Neural crest cell (in vitro differentiated cells): ENCODE results near the gene KCNF1. TPM values are rescaled to one million over a fixed set of nuclear protein-coding genes. Genes with fewer than 3 reads are reported as not detected.

Experiments used
- DNase-seq: peaks from one replicate; pipeline ENCODE4 v3.0.0; 2021; ENCODE audit warnings: low read depth, mixed read lengths, low spot score
- H3K27ac Mint-ChIP-seq: one replicate; pipeline ENCODE4 v1.8.0; 2021; ENCODE audit warnings: mild to moderate bottlenecking, mixed read lengths; ENCODE audit not compliant: unreplicated experiment
- H3K27me3 Mint-ChIP-seq: 2 replicates; pipeline ENCODE4 v1.8.0; 2021; ENCODE audit warnings: low read depth, mild to moderate bottlenecking, mixed read lengths
- H3K36me3 Mint-ChIP-seq: 2 replicates; pipeline ENCODE4 v1.8.0; 2021; ENCODE audit warnings: low read depth, mild to moderate bottlenecking, mixed read lengths
- H3K4me1 Mint-ChIP-seq: 2 replicates; pipeline ENCODE4 v1.8.0; 2021; ENCODE audit warnings: mixed read lengths
- H3K4me3 Mint-ChIP-seq: one replicate; pipeline ENCODE4 v1.8.0; 2021; ENCODE audit warnings: mild to moderate bottlenecking, mixed read lengths
- H3K9me3 Mint-ChIP-seq: 2 replicates; pipeline ENCODE4 v1.8.0; 2021; ENCODE audit warnings: mixed read lengths
- CTCF ChIP-seq: fragments of 200-600 bp; sonication (generic); conservative IDR thresholded peaks from 2 replicates; pipeline ENCODE4 v1.5.0; 2021; ENCODE audit warnings: antibody characterized with exemption, mild to moderate bottlenecking
- total RNA-seq: library from RNA; stranded (reverse); gene quantifications from 2 replicates; pipeline ENCODE4 v1.2.1, GENCODE V29; 2021

Gene KCNF1
- total RNA-seq, 1 donor from 2014 or later: 1.1 TPM

GRCh38 chr2:10923008-10923375 lies 11.3 kb downstream of the KCNF1 start:
- Mint-ChIP-seq H3K9me3 (no peaks in the 10 kb centered on the region), H3K27ac (no peak overlapping the region), H3K27me3 (peaks cover 12% of the 10 kb centered on the region), H3K4me1 (peaks cover 6% of the 10 kb centered on the region), H3K4me3 (no peak overlapping the region), H3K36me3 (no peaks in the 10 kb centered on the region)
- TF ChIP-seq CTCF: no peak
- DNase-seq: no peak

- H3K4me1 Mint-ChIP-seq: peaks cover 7% of the 10 kb centered on the region
- no peak overlapping the region for H3K27ac Mint-ChIP-seq
- peaks cover 15% of the 10 kb centered on the region for H3K27me3 Mint-ChIP-seq
- no peaks in the 10 kb centered on the region for H3K36me3 Mint-ChIP-seq
- no peaks in the 10 kb centered on the region for H3K9me3 Mint-ChIP-seq
- DNase-seq: no peak
- H3K4me3 Mint-ChIP-seq: no peak overlapping the region
- TF ChIP-seq CTCF: no peak
Observed at GRCh38 chr2:10923965-10924364, 12.2 kb downstream of the KCNF1 start.

- peaks cover 11% of the 10 kb centered on the region for H3K4me1 Mint-ChIP-seq
Observed at GRCh38 chr2:10924441-10924840, 12.7 kb downstream of the KCNF1 start.

GRCh38 chr2:10924859-10925258 lies 13.1 kb downstream of the KCNF1 start:
- Mint-ChIP-seq H3K4me3 (no peak overlapping the region), H3K27ac (peak overlapping the region; percentile 50), H3K27me3 (peaks cover 15% of the 10 kb centered on the region), H3K4me1 (peaks cover 15% of the 10 kb centered on the region), H3K9me3 (no peaks in the 10 kb centered on the region), H3K36me3 (no peaks in the 10 kb centered on the region)
- no peak for TF ChIP-seq CTCF
- DNase-seq: no peak

More at GRCh38 chr2:10924441-10924840, 12.7 kb downstream of the KCNF1 start:
- no peak for DNase-seq
- H3K9me3 Mint-ChIP-seq: no peaks in the 10 kb centered on the region
- H3K36me3 Mint-ChIP-seq: no peaks in the 10 kb centered on the region
- H3K27ac Mint-ChIP-seq: no peak overlapping the region
- no peak for TF ChIP-seq CTCF
- H3K4me3 Mint-ChIP-seq: no peak overlapping the region
- H3K27me3 Mint-ChIP-seq: peaks cover 15% of the 10 kb centered on the region

- Mint-ChIP-seq H3K9me3 (no peaks in the 10 kb centered on the region), H3K36me3 (no peaks in the 10 kb centered on the region), H3K27me3 (peaks cover 15% of the 10 kb centered on the region), H3K27ac (no peak overlapping the region), H3K4me1 (peaks cover 25% of the 10 kb centered on the region), H3K4me3 (no peak overlapping the region)
- DNase-seq: no peak
- TF ChIP-seq CTCF: no peak
Observed at GRCh38 chr2:10926191-10926820, 14.6 kb downstream of the KCNF1 start.
